MG63 (cell line): Measurements from ENCODE around the gene SLC9A8. TPM values are rescaled to one million over a fixed set of nuclear protein-coding genes. Genes with fewer than 3 reads are reported as not detected.
"Not testable (repeated sequence)": the region's sequence is repeated elsewhere in the genome, so short reads cannot be mapped to it uniquely, and the experiment has no call there.

Experiments used
- DNase-seq: peaks from one replicate; pipeline ENCODE4 v3.0.0-alpha.2; 2020
- H3K27me3 ChIP-seq: fragments of 250-450 bp; sonication (Bioruptor Pico); 2 replicates; pipeline ENCODE4 v1.5.1; 2020; ENCODE audit warnings: mild to moderate bottlenecking, moderate library complexity
- H3K36me3 ChIP-seq: fragments of 250-450 bp; sonication (Bioruptor Pico); 2 replicates; pipeline ENCODE4 v1.5.1; 2020; ENCODE audit warnings: mild to moderate bottlenecking, moderate library complexity
- H3K4me3 ChIP-seq: fragments of 250-450 bp; sonication (Bioruptor Pico); 2 replicates; pipeline ENCODE4 v1.5.1; 2020; ENCODE audit warnings: mild to moderate bottlenecking, moderate library complexity
- H3K9me3 ChIP-seq: fragments of 250-450 bp; sonication (Bioruptor Pico); 2 replicates; pipeline ENCODE4 v1.5.1; 2020; ENCODE audit warnings: mild to moderate bottlenecking, moderate library complexity
- total RNA-seq: library from RNA; depleted of rRNA; stranded (reverse); fragments of >200 nt; shearing (Covaris generic); gene quantifications from 2 replicates; pipeline ENCODE4 v1.2.3, GENCODE V29; 2014; ENCODE audit warnings: low replicate concordance

Gene SLC9A8
- total RNA-seq, 1 experiment from 2014 or later: 3.2 TPM

- H3K27me3 ChIP-seq: no peaks in the 10 kb centered on the region
- H3K4me3 ChIP-seq: no peak overlapping the region
- H3K9me3 ChIP-seq: no peaks in the 10 kb centered on the region
- peaks cover 36% of the 10 kb centered on the region for H3K36me3 ChIP-seq
- no peak for DNase-seq
Observed at GRCh38 chr20:49854190-49854875, 41.7 kb downstream of the SLC9A8 start.

GRCh38 chr20:49856904-49857303 lies 44.3 kb downstream of the SLC9A8 start:
- H3K27me3 ChIP-seq: no peaks in the 10 kb centered on the region
- DNase-seq: no peak
- H3K4me3 ChIP-seq: no peak overlapping the region
- H3K9me3 ChIP-seq: no peaks in the 10 kb centered on the region
- H3K36me3 ChIP-seq: peaks cover 40% of the 10 kb centered on the region

- DNase-seq: no peak
- no peaks in the 10 kb centered on the region for H3K9me3 ChIP-seq
- H3K4me3 ChIP-seq: no peak overlapping the region
- peaks cover 30% of the 10 kb centered on the region for H3K36me3 ChIP-seq
- no peaks in the 10 kb centered on the region for H3K27me3 ChIP-seq
Observed at GRCh38 chr20:49858076-49858585, 45.5 kb downstream of the SLC9A8 start.

GRCh38 chr20:49859011-49859410 lies 46.4 kb downstream of the SLC9A8 start:
- Histone ChIP-seq H3K27me3 (no peaks in the 10 kb centered on the region), H3K9me3 (no peaks in the 10 kb centered on the region), H3K4me3 (no peak overlapping the region), H3K36me3 (peaks cover 30% of the 10 kb centered on the region)
- no peak for DNase-seq

- H3K9me3 ChIP-seq: no peaks in the 10 kb centered on the region
- no peak overlapping the region for H3K4me3 ChIP-seq
- H3K27me3 ChIP-seq: no peaks in the 10 kb centered on the region
- peaks cover 34% of the 10 kb centered on the region for H3K36me3 ChIP-seq
- DNase-seq: no peak
Observed at GRCh38 chr20:49859807-49860206, 47.2 kb downstream of the SLC9A8 start.

GRCh38 chr20:49861232-49861631 lies 48.6 kb downstream of the SLC9A8 start:
- peaks cover 31% of the 10 kb centered on the region for H3K36me3 ChIP-seq
- H3K9me3 ChIP-seq, H3K4me3 ChIP-seq, DNase-seq, H3K27me3 ChIP-seq: not testable (repeated sequence)

GRCh38 chr20:49862607-49863200 lies 50.1 kb downstream of the SLC9A8 start:
- DNase-seq: no peak
- Histone ChIP-seq H3K9me3 (no peaks in the 10 kb centered on the region), H3K27me3 (no peaks in the 10 kb centered on the region), H3K4me3 (no peak overlapping the region), H3K36me3 (peaks cover 29% of the 10 kb centered on the region)

- DNase-seq: no peak
- Histone ChIP-seq H3K36me3 (peaks cover 25% of the 10 kb centered on the region), H3K4me3 (no peak overlapping the region), H3K27me3 (no peaks in the 10 kb centered on the region), H3K9me3 (no peaks in the 10 kb centered on the region)
Observed at GRCh38 chr20:49863666-49864065, 51.0 kb downstream of the SLC9A8 start.

- no peaks in the 10 kb centered on the region for H3K27me3 ChIP-seq
- no peaks in the 10 kb centered on the region for H3K9me3 ChIP-seq
- H3K36me3 ChIP-seq: peaks cover 12% of the 10 kb centered on the region
- H3K4me3 ChIP-seq: no peak overlapping the region
- no peak for DNase-seq
Observed at GRCh38 chr20:49865559-49865958, 52.9 kb downstream of the SLC9A8 start.

- H3K27me3 ChIP-seq: no peaks in the 10 kb centered on the region
- no peak for DNase-seq
- no peak overlapping the region for H3K4me3 ChIP-seq
Observed at GRCh38 chr20:49866051-49866450, 53.4 kb downstream of the SLC9A8 start.

GRCh38 chr20:49867453-49868215 lies 55.0 kb downstream of the SLC9A8 start:
- H3K36me3 ChIP-seq: peaks cover 14% of the 10 kb centered on the region
- no peaks in the 10 kb centered on the region for H3K27me3 ChIP-seq
- H3K4me3 ChIP-seq: no peak overlapping the region
- no peaks in the 10 kb centered on the region for H3K9me3 ChIP-seq
- DNase-seq: no peak

More at GRCh38 chr20:49866051-49866450, 53.4 kb downstream of the SLC9A8 start:
- peaks cover 12% of the 10 kb centered on the region for H3K36me3 ChIP-seq
- no peaks in the 10 kb centered on the region for H3K9me3 ChIP-seq

- H3K27me3 ChIP-seq: no peaks in the 10 kb centered on the region
- H3K4me3 ChIP-seq: no peak overlapping the region
- H3K9me3 ChIP-seq: no peaks in the 10 kb centered on the region
- no peak for DNase-seq
- H3K36me3 ChIP-seq: peaks cover 14% of the 10 kb centered on the region
Observed at GRCh38 chr20:49868538-49868937, 55.9 kb downstream of the SLC9A8 start.

GRCh38 chr20:49868964-49869363 lies 56.3 kb downstream of the SLC9A8 start:
- no peak overlapping the region for H3K4me3 ChIP-seq
- H3K27me3 ChIP-seq: no peaks in the 10 kb centered on the region
- no peaks in the 10 kb centered on the region for H3K9me3 ChIP-seq
- peaks cover 14% of the 10 kb centered on the region for H3K36me3 ChIP-seq
- DNase-seq: no peak

GRCh38 chr20:49870261-49870660 lies 57.6 kb downstream of the SLC9A8 start:
- no peak for DNase-seq
- Histone ChIP-seq H3K36me3 (peaks cover 11% of the 10 kb centered on the region), H3K4me3 (no peak overlapping the region), H3K27me3 (no peaks in the 10 kb centered on the region), H3K9me3 (no peaks in the 10 kb centered on the region)

GRCh38 chr20:49871391-49871948 lies 58.8 kb downstream of the SLC9A8 start:
- Histone ChIP-seq H3K36me3 (peaks cover 10% of the 10 kb centered on the region), H3K27me3 (no peaks in the 10 kb centered on the region), H3K4me3 (no peak overlapping the region), H3K9me3 (no peaks in the 10 kb centered on the region)
- DNase-seq: no peak

GRCh38 chr20:49872056-49872455 lies 59.4 kb downstream of the SLC9A8 start:
- H3K36me3 ChIP-seq: peaks cover 10% of the 10 kb centered on the region

GRCh38 chr20:49874696-49875095 lies 62.1 kb downstream of the SLC9A8 start:
- H3K9me3 ChIP-seq: no peaks in the 10 kb centered on the region
- H3K27me3 ChIP-seq: no peaks in the 10 kb centered on the region
- H3K4me3 ChIP-seq: no peak overlapping the region
- DNase-seq: no peak
- H3K36me3 ChIP-seq: peaks cover 15% of the 10 kb centered on the region

More at GRCh38 chr20:49872056-49872455, 59.4 kb downstream of the SLC9A8 start:
- Histone ChIP-seq H3K27me3 (no peaks in the 10 kb centered on the region), H3K4me3 (no peak overlapping the region), H3K9me3 (no peaks in the 10 kb centered on the region)
- no peak for DNase-seq
